MM.1S (cell line): ENCODE results near the gene AICDA.

Experiments used
- EZH2 ChIP-seq: fragments of 300-600 bp; sonication (generic); optimal IDR thresholded peaks from 2 replicates; pipeline ENCODE3; 2017; ENCODE audit warnings: low read depth, mild to moderate bottlenecking, antibody characterized with exemption, low read length, mixed read lengths
- TF ChIP-seq, protein P1 (sequence below): fragments of 300-600 bp; sonication (generic); IDR thresholded peaks from 2 replicates; pipeline ENCODE4 v1.5.1; 2016; ENCODE audit warnings: antibody characterized with exemption, low read length, mixed read lengths

DNA sequence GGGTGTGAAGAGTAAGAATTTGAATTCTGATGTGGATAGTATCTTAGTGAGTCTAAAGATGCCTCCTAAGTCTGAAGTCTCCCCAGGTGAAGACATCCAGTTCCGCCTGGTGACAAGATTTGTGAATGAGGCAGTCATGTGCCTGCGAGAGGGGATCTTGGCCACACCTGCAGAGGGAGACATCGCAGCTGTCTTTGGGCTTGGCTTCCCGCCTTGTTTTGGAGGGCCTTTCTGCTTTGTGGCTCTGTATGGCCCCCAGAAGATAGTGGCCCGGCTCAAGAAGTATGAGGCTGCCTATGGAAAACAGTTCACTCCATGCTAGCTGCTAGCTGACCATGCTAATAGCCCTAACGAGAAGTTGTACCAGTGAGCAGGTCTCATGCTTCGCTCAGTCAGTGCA, 24.6 kb upstream of the AICDA start:
- no peak for TF ChIP-seq EZH2
- TF ChIP-seq, protein P1, sequence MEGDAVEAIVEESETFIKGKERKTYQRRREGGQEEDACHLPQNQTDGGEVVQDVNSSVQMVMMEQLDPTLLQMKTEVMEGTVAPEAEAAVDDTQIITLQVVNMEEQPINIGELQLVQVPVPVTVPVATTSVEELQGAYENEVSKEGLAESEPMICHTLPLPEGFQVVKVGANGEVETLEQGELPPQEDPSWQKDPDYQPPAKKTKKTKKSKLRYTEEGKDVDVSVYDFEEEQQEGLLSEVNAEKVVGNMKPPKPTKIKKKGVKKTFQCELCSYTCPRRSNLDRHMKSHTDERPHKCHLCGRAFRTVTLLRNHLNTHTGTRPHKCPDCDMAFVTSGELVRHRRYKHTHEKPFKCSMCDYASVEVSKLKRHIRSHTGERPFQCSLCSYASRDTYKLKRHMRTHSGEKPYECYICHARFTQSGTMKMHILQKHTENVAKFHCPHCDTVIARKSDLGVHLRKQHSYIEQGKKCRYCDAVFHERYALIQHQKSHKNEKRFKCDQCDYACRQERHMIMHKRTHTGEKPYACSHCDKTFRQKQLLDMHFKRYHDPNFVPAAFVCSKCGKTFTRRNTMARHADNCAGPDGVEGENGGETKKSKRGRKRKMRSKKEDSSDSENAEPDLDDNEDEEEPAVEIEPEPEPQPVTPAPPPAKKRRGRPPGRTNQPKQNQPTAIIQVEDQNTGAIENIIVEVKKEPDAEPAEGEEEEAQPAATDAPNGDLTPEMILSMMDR = no peak
